Endothelial cell of umbilical vein (primary cell): ENCODE results near the gene PPP2R5A. TPM values are rescaled to one million over a fixed set of nuclear protein-coding genes. Genes with fewer than 3 reads are reported as not detected.

ENCODE experiments used
- BruUV-seq: library from RNA; stranded (reverse); fragments of 400-500 nt; replicated peaks from 2 replicates; lab custom pipeline; 2021; lab: Mats Ljungman, UMichigan
- CTCF ChIA-PET: fragments of 300-600, 350-600 bp; sonication (Branson Sonifier 250); formaldehyde crosslinking; loops from one replicate; lab custom pipeline; 2021; ENCODE audit warnings: antibody characterized with exemption, inconsistent platforms; lab: Charles Lee
- POLR2A ChIA-PET: fragments of 300-600, 350-600 bp; sonication (Branson Sonifier 250); formaldehyde crosslinking; loops from one replicate; lab custom pipeline; 2021; ENCODE audit warnings: antibody characterized with exemption, inconsistent platforms; lab: Charles Lee
- DNase-seq: peaks from one replicate; pipeline ENCODE4 v3.0.0-alpha.2; 2011; ENCODE audit warnings: low read depth, low spot score
- FAIRE-seq: peaks from 2 replicates; lab custom pipeline; 2011; peaks lifted over from hg19 to GRCh38; lab: Jason Lieb, UNC
- H2AFZ ChIP-seq: 2 replicates; pipeline ENCODE4 v1.6.0; 2012; ENCODE audit warnings: low read depth, low read length, control low read depth, inconsistent platforms
- H3K27ac ChIP-seq: 2 replicates; pipeline ENCODE4 v1.5.1; 2011; ENCODE audit warnings: low read depth, mild to moderate bottlenecking, control low read depth, low read length, moderate library complexity; ENCODE audit not compliant: insufficient read depth
- H3K27me3 ChIP-seq, 2 experiments: 2 replicates each; pipeline versions ENCODE4 v1.6.0 to v1.6.1; 2011; ENCODE audit warnings: low read length in 2 of 2, mixed read lengths in 1 of 2; ENCODE audit not compliant: control insufficient read depth in 2 of 2, insufficient read depth in 2 of 2
- H3K36me3 ChIP-seq, 2 experiments: 2 replicates in 1 of 2; 3 replicates in 1 of 2; pipeline ENCODE4 v1.5.1; 2011; ENCODE audit warnings: low read length in 2 of 2, mild to moderate bottlenecking in 1 of 2, moderate library complexity in 1 of 2; ENCODE audit not compliant: control insufficient read depth in 2 of 2, insufficient read depth in 2 of 2; ENCODE audit errors: extremely low read depth in 1 of 2
- H3K4me1 ChIP-seq: 3 replicates; pipeline ENCODE4 v1.5.1; 2011; ENCODE audit warnings: mild to moderate bottlenecking, low read length; ENCODE audit not compliant: control insufficient read depth, insufficient read depth; ENCODE audit errors: extremely low read depth
- H3K4me2 ChIP-seq: 2 replicates; pipeline ENCODE4 v1.6.1; 2011; ENCODE audit warnings: low read length, control low read depth, mixed read lengths; ENCODE audit not compliant: insufficient read depth
- H3K4me3 ChIP-seq, 3 experiments: fragments of 200-600 bp in 1 of 3; sonication (generic), shearing (Covaris generic) in 1 of 3; replicated peaks in 1 of 3; 2 replicates each; pipeline ENCODE4 v1.5.1; 2011 to 2016; ENCODE audit warnings: control low read depth in 3 of 3, low read length in 3 of 3, mild to moderate bottlenecking in 2 of 3, inconsistent platforms in 1 of 3, low read depth in 1 of 3, moderate library complexity in 1 of 3; ENCODE audit not compliant: insufficient read depth in 1 of 3
- H3K79me2 ChIP-seq: 2 replicates; pipeline ENCODE4 v1.6.0; 2012; ENCODE audit warnings: low read length, inconsistent platforms; ENCODE audit not compliant: control insufficient read depth, insufficient read depth
- H3K9ac ChIP-seq: replicated peaks from 2 replicates; pipeline ENCODE3; 2011; ENCODE audit warnings: low read length, control low read depth; ENCODE audit not compliant: insufficient read depth; ENCODE audit errors: extremely low read depth
- H3K9me1 ChIP-seq: replicated peaks from 3 replicates; pipeline ENCODE4 v1.6.0; 2011; ENCODE audit warnings: mild to moderate bottlenecking, low read length; ENCODE audit not compliant: control insufficient read depth, insufficient read depth; ENCODE audit errors: extremely low read depth
- H3K9me3 ChIP-seq: replicated peaks from 2 replicates; pipeline ENCODE4 v1.5.1; 2012; ENCODE audit warnings: low read length, inconsistent platforms; ENCODE audit not compliant: control insufficient read depth, insufficient read depth
- H4K20me1 ChIP-seq: replicated peaks from 2 replicates; pipeline ENCODE3; 2011; ENCODE audit warnings: mild to moderate bottlenecking, low read length; ENCODE audit not compliant: control insufficient read depth, insufficient read depth; ENCODE audit errors: extremely low read depth
- CTCF ChIP-seq, 2 donors: IDR thresholded peaks; 1 replicate in 1 of 2; 2 replicates in 1 of 2; pipeline ENCODE4 v1.5.1; 2011; ENCODE audit warnings: low read length in 2 of 2, mild to moderate bottlenecking in 2 of 2, moderate library complexity in 2 of 2, control low read depth in 1 of 2, inconsistent platforms in 1 of 2, low read depth in 1 of 2; ENCODE audit not compliant: insufficient read depth in 1 of 2; ENCODE audit errors: extremely low read depth in 1 of 2
- EZH2 ChIP-seq: IDR thresholded peaks from 2 replicates; pipeline ENCODE4 v1.6.1; 2012; ENCODE audit warnings: borderline replicate concordance, low read depth, mild to moderate bottlenecking, moderate library complexity, low read length, inconsistent platforms; ENCODE audit not compliant: severe bottlenecking
- FOS ChIP-seq: IDR thresholded peaks from 2 replicates; pipeline ENCODE4 v1.6.1; 2011; ENCODE audit warnings: mild to moderate bottlenecking, low read length, moderate library complexity, borderline replicate concordance; ENCODE audit not compliant: insufficient read depth
- GATA2 ChIP-seq: IDR thresholded peaks from 2 replicates; pipeline ENCODE4 v1.7.0; 2011; ENCODE audit warnings: low read depth, mild to moderate bottlenecking, moderate library complexity, mixed read lengths, low read length; ENCODE audit not compliant: insufficient read length, insufficient read depth
- JUN ChIP-seq: IDR thresholded peaks from 2 replicates; pipeline ENCODE4 v1.6.1; 2011; ENCODE audit warnings: borderline replicate concordance, low read depth; ENCODE audit not compliant: insufficient read length, insufficient read depth
- MAX ChIP-seq: IDR thresholded peaks from 2 replicates; pipeline ENCODE4 v1.6.1; 2011; ENCODE audit not compliant: insufficient read depth, insufficient read length
- MYC ChIP-seq: IDR thresholded peaks from one replicate; pipeline ENCODE4 v1.6.1; 2011; ENCODE audit warnings: mild to moderate bottlenecking, low read depth, low read length
- POLR2A ChIP-seq: IDR thresholded peaks from 2 replicates; pipeline ENCODE4 v1.6.1; 2012; ENCODE audit warnings: low read depth, mild to moderate bottlenecking, control low read depth, low read length
- POLR2AphosphoS5 ChIP-seq: IDR thresholded peaks from 2 replicates; pipeline ENCODE4 v1.6.1; 2012; ENCODE audit warnings: low read depth, mild to moderate bottlenecking, control low read depth, low read length, moderate library complexity; ENCODE audit not compliant: insufficient read depth
- dilution Hi-C: fragments of 300-500 bp; cut with MboI; formaldehyde crosslinking; loops from one replicate; pipeline ENCODE4 v1.15.0; 2019; ENCODE audit warnings: low sequenced_read_pairs; ENCODE audit not compliant: extremely low pct_ligation_motif_present
- intact Hi-C: fragments of 100-400 bp; cut with micrococcal nuclease; formaldehyde crosslinking; loops from one replicate; pipeline ENCODE4 v1.10.0; 2022
- polyA plus RNA-seq, 4 experiments: library from polyadenylated mRNA; depleted of rRNA in 3 of 4; stranded (reverse) in 3 of 4; unstranded in 1 of 4; fragments of >200 nt; gene quantifications; 2 replicates each; pipeline versions ENCODE4 v1.2.1 to v1.2.3, GENCODE V29; 2011 to 2012; ENCODE audit warnings: missing spikeins in 1 of 4
- total RNA-seq: library from RNA; stranded (reverse); gene quantifications from 2 replicates; pipeline ENCODE4 v1.2.3, GENCODE V29; 2021

Gene PPP2R5A
- total and polyA plus RNA-seq, 2 donors (not counting 3 experiments of a cell fraction or from before 2014, with no cell fraction given) = 11.9 to 34.5 TPM

- Histone ChIP-seq H3K4me3 (no peak overlapping the region), H3K36me3 (no peaks in the 10 kb centered on the region), H3K4me2 (no peak overlapping the region), H3K9me3 (no peaks in the 10 kb centered on the region), H3K9me1 (no peaks in the 10 kb centered on the region), H3K27ac (no peak overlapping the region), H4K20me1 (no peaks in the 10 kb centered on the region), H3K27me3 (no peaks in the 10 kb centered on the region), H3K4me1 (peaks cover 4% of the 10 kb centered on the region), H2AFZ (no peak overlapping the region), H3K9ac (no peak overlapping the region), H3K79me2 (no peaks in the 10 kb centered on the region)
- intact Hi-C loops = no loop called here
- BruUV-seq = no TSS peak
- dilution Hi-C loops = no loop called here
- CTCF ChIA-PET = interaction anchor here (1.0 kb wide), 1 partner anchor 59 kb away, joined by 3 read pairs; no protein-coding TSS in a partner anchor
- DNase-seq (no peak), FAIRE-seq (no peak)
- no peak for TF ChIP-seq GATA2
- no peak for TF ChIP-seq POLR2AphosphoS5
- TF ChIP-seq JUN = no peak
- TF ChIP-seq CTCF (IDR thresholded peaks at IDR 0.05; ENCODE audit: extremely low read depth in 1 of 2, insufficient read depth in 1 of 2, low read depth in 1 of 2, low read length in 2 of 2) = no peak
- no peak for TF ChIP-seq POLR2A
- TF ChIP-seq FOS = no peak
- no peak for TF ChIP-seq EZH2
- TF ChIP-seq MYC = no peak
- no peak for TF ChIP-seq MAX
- POLR2A ChIA-PET = no interaction called here
These were observed 112.0 kb downstream of the PPP2R5A start for GRCh38 chr1:212397171-212397570.
